Measurements from ENCODE around the gene CHCHD6. TPM values are rescaled to one million over a fixed set of nuclear protein-coding genes. Genes with fewer than 3 reads are reported as not detected.

The CHCHD6 gene
- total RNA-seq, 4 donors from 2014 or later, result 6.4 to 14.2 (median 10.3) TPM; not detected in 1

- Histone ChIP-seq H3K4me1 (peaks cover 0 to 9% of the 10 kb centered on the region in 2 donors), H3K36me3 (no peaks in the 10 kb centered on the region), H3K4me3 (no peak overlapping the region), H3K27me3 (no peaks in the 10 kb centered on the region), H3K27ac (peak overlapping the region; percentile 44 to 53), H3K9me3 (no peaks in the 10 kb centered on the region)
- no peak for TF ChIP-seq POLR2A (IDR thresholded peaks at IDR 0.05)
- TF ChIP-seq CTCF (IDR thresholded peaks at IDR 0.05), result no peak
- intact Hi-C loops (cut with DNase I; ENCODE audit: low total_unique reads), result no loop called here
- no peak for DNase-seq
Measured at GRCh38 chr3:126927401-126927750, 223.3 kb downstream of the CHCHD6 start.

GRCh38 chr3:126927846-126928245, 223.8 kb downstream of the CHCHD6 start:
- H3K36me3 ChIP-seq, result no peaks in the 10 kb centered on the region
- TF ChIP-seq CTCF (IDR thresholded peaks at IDR 0.05) (no peak), POLR2A (IDR thresholded peaks at IDR 0.05) (no peak)
- no peaks in the 10 kb centered on the region for H3K9me3 ChIP-seq
- DNase-seq, result no peak
- H3K4me3 ChIP-seq, result no peak overlapping the region
- no peaks in the 10 kb centered on the region for H3K27me3 ChIP-seq
- no peak overlapping the region for H3K27ac ChIP-seq
- intact Hi-C loops (cut with DNase I; ENCODE audit: low total_unique reads), result no loop called here
- peaks cover 0 to 9% of the 10 kb centered on the region in 2 donors for H3K4me1 ChIP-seq

GRCh38 chr3:126928921-126929474, 225.0 kb downstream of the CHCHD6 start:
- Histone ChIP-seq H3K27me3 (no peaks in the 10 kb centered on the region), H3K36me3 (no peaks in the 10 kb centered on the region), H3K4me3 (no peak overlapping the region), H3K27ac (no peak overlapping the region), H3K4me1 (peaks cover 0 to 9% of the 10 kb centered on the region in 2 donors), H3K9me3 (no peaks in the 10 kb centered on the region)
- TF ChIP-seq POLR2A (IDR thresholded peaks at IDR 0.05), result no peak
- no peak for TF ChIP-seq CTCF (IDR thresholded peaks at IDR 0.05)
- intact Hi-C loops (cut with DNase I; ENCODE audit: low total_unique reads), result no loop called here
- no peak for DNase-seq

- no peaks in the 10 kb centered on the region for H3K36me3 ChIP-seq
- no peak overlapping the region for H3K4me3 ChIP-seq
- intact Hi-C loops (cut with DNase I; ENCODE audit: low total_unique reads), result no loop called here
- TF ChIP-seq CTCF (IDR thresholded peaks at IDR 0.05) (no peak), POLR2A (IDR thresholded peaks at IDR 0.05) (no peak)
- DNase-seq, result no peak
- no peak overlapping the region for H3K27ac ChIP-seq
- no peaks in the 10 kb centered on the region for H3K9me3 ChIP-seq
- H3K27me3 ChIP-seq, result no peaks in the 10 kb centered on the region
- peaks cover 0 to 9% of the 10 kb centered on the region in 2 donors for H3K4me1 ChIP-seq
Measured at GRCh38 chr3:126930936-126931600, 227.0 kb downstream of the CHCHD6 start.

GRCh38 chr3:126931806-126932187, 227.8 kb downstream of the CHCHD6 start:
- no peaks in the 10 kb centered on the region for H3K36me3 ChIP-seq
- H3K9me3 ChIP-seq, result no peaks in the 10 kb centered on the region
- TF ChIP-seq POLR2A (IDR thresholded peaks at IDR 0.05) (no peak), CTCF (IDR thresholded peaks at IDR 0.05) (no peak)
- H3K27me3 ChIP-seq, result no peaks in the 10 kb centered on the region
- intact Hi-C loops (cut with DNase I; ENCODE audit: low total_unique reads), result no loop called here
- DNase-seq, result no peak
- H3K27ac ChIP-seq, result no peak overlapping the region
- peaks cover 0 to 8% of the 10 kb centered on the region in 2 donors for H3K4me1 ChIP-seq
- no peak overlapping the region for H3K4me3 ChIP-seq
